Measurements from ENCODE around the gene GABBR2.

- TF ChIP-seq CTCF (IDR thresholded peaks at IDR 0.05) (no peak), POLR2A (IDR thresholded peaks at IDR 0.05) (no peak)
Measured at GRCh38 chr9:98275159-98275558, 433.6 kb downstream of the GABBR2 start.

Measured in right lobe of liver (tissue), 4 donors.